Ovary (tissue), 9 donors: ENCODE measurements around the gene CFAP20DC. TPM values are rescaled to one million over a fixed set of nuclear protein-coding genes. Genes with fewer than 3 reads are reported as not detected.

Experiments
- DNase-seq, 5 donors: peaks; one replicate each; pipeline ENCODE4 v3.0.0-alpha.2; 2019 to 2020
- H3K27ac ChIP-seq, 2 donors: fragments of 200-600 bp; one replicate each; pipeline versions ENCODE4 v1.5.1 to v1.8.0; 2019 to 2022
- H3K27me3 ChIP-seq: fragments of 200-600 bp; one replicate; pipeline ENCODE4 v1.8.0; 2022
- H3K36me3 ChIP-seq: fragments of 200-600 bp; sonication (generic); one replicate; pipeline ENCODE4 v1.5.1; 2019
- H3K4me1 ChIP-seq: one replicate; pipeline ENCODE4 v1.8.1; 2013; ENCODE audit warnings: mild to moderate bottlenecking, moderate library complexity; ENCODE audit not compliant: insufficient read depth
- H3K4me3 ChIP-seq: fragments of 200-600 bp; sonication (generic); one replicate; pipeline ENCODE4 v1.5.1; 2017
- H3K9me3 ChIP-seq, 2 donors: fragments of 200-600 bp in 1 of 2; sonication (generic) in 1 of 2; one replicate each; pipeline versions ENCODE4 v1.5.1 to v1.8.1; 2013 to 2019; ENCODE audit warnings: mild to moderate bottlenecking in 1 of 2, moderate library complexity in 1 of 2
- CTCF ChIP-seq, 3 donors: fragments of 450-650 bp in 2 of 3; fragments of 200-600 bp in 1 of 3; IDR thresholded peaks; one replicate each; pipeline versions ENCODE4 v1.5.1 to v1.8.0; 2016 to 2022; ENCODE audit warnings: antibody characterized with exemption in 3 of 3, mild to moderate bottlenecking in 1 of 3
- EP300 ChIP-seq: sonication (generic); formaldehyde crosslinking; IDR thresholded peaks from one replicate; pipeline ENCODE4 v1.6.1; 2017; ENCODE audit warnings: antibody characterized with exemption
- POLR2A ChIP-seq: fragments of 450-650 bp; IDR thresholded peaks from one replicate; pipeline ENCODE4 v1.6.1; 2017; ENCODE audit warnings: antibody characterized with exemption, mild to moderate bottlenecking, moderate library complexity
- WGBS, 3 donors: extraction: QIAGEN DNeasy Blood & Tissue Kit in 1 of 3; methylation state at CpG; one replicate each; pipeline versions ENCODE4 v1.1.5 to v1.1.7; 2013 to 2017; 5-methylcytosine and 5-hydroxymethylcytosine counted together
- intact Hi-C, 4 donors: fragments of 100-400 bp; cut with DNase I; formaldehyde crosslinking; loops; one replicate each; pipeline versions ENCODE4 v1.11.0 to v1.15.1; 2022 to 2023
- polyA plus RNA-seq, 2 donors: library from polyadenylated mRNA; stranded (reverse); fragments of 200-250 nt in 1 of 2; fragments of 350-450 nt in 1 of 2; fragmentation: Illumina TruSeq in 1 of 2; extraction: RNeasy Lipid Tissue Mini Kit (QIAGEN cat#74804) in 1 of 2; gene quantifications; one replicate each; pipeline ENCODE4 v1.2.3, GENCODE V29; 2013 to 2014
- total RNA-seq, 7 donors: library from RNA; depleted of rRNA in 2 of 7; stranded (reverse); fragments of >200 nt in 2 of 7; fragmentation: NEBNext Ultra II Directional in 3 of 7; extraction: Animal tissue kit (Norgen Biotek cat#: 25700) in 3 of 7; gene quantifications; one replicate each; pipeline versions ENCODE4 v1.1.0 to v1.2.4, GENCODE V29; 2016 to 2023
- donor health status: DM: no; HTN: no; CAD: no; lungs with moderate emphysema.
- donor health status: DM: no; HTN: no; CAD: no.
- donor health status: Bipolar disorder and iron deficiency.
- donor health status: DM: yes; HTN: yes; CAD: no.
- donor health status: DM: no; HTN: no; CAD: no.
- donor health status: DM: yes; HTN: yes; CAD: no.

The CFAP20DC gene
- total and polyA plus RNA-seq, 9 donors: 0.10 to 2.4 (median 0.47) TPM

GRCh38 chr3:58748024-58748423 is 301.8 kb downstream of the CFAP20DC start:
- H3K27ac ChIP-seq: no peak overlapping the region
- no peaks in the 10 kb centered on the region for H3K36me3 ChIP-seq
- intact Hi-C loops: no loop called here
- TF ChIP-seq EP300: no peak
- TF ChIP-seq POLR2A: no peak
- no peak for TF ChIP-seq CTCF (IDR thresholded peaks at IDR 0.05)
- WGBS, 3 donors: 20 to 29% (median 21%) methylated on average over 4 of the region's 4 CpGs
- no peaks in the 10 kb centered on the region for H3K9me3 ChIP-seq
- H3K27me3 ChIP-seq: no peaks in the 10 kb centered on the region
- no peak overlapping the region for H3K4me3 ChIP-seq
- H3K4me1 ChIP-seq: no peaks in the 10 kb centered on the region
- no peak for DNase-seq

DNA sequence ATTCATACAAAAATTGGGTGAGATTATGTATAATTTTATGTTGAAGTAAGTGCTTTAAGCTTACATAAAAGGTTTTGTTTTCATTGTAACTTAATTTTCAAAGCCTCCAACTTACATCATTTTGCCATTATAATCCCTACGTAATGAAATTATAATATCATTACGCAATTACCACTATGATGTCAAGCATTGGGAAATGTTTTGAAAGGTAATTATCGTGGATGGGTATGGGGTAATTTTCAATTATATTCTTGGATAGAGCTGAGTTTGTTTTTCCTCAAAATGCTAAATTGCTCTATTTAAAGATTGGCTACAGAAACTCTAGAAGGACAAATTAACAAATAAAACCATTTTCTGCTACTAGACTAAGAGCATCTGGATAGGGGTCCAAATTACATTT is 303.1 kb downstream of the CFAP20DC start:
- intact Hi-C loops: no loop called here
- Histone ChIP-seq H3K4me1 (no peaks in the 10 kb centered on the region), H3K27me3 (no peaks in the 10 kb centered on the region), H3K4me3 (no peak overlapping the region), H3K36me3 (no peaks in the 10 kb centered on the region), H3K9me3 (no peaks in the 10 kb centered on the region), H3K27ac (no peak overlapping the region)
- TF ChIP-seq POLR2A (no peak), EP300 (no peak), CTCF (IDR thresholded peaks at IDR 0.05) (no peak)
- 92 to 93% (median 93%) methylated on average over 3 of the region's 3 CpGs for WGBS, 3 donors
- DNase-seq: no peak

DNA sequence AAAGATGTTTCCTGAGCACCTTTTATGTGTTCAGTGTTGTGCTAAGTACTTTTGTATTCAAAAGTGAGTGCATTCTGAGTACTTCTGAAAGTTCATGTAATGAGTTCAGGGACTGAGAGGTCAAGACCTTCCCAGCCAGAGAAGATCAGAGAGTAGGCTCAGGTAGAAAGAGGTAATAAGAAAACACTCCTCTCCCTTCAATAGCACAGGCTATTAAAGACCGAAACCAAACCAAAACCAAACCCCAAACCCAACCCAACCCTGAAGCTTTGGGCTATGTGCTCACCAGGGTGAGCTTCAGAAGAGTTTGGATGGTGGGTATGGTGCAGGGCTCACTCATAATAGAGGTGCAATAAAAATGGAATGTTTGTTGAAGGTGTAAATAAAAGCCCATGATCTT is 306.5 kb downstream of the CFAP20DC start:
- DNase-seq: no peak
- no peaks in the 10 kb centered on the region for H3K27me3 ChIP-seq
- WGBS, 3 donors: 88 to 96% (median 89%) methylated on average over 1 of the region's 1 CpG
- no peak overlapping the region for H3K4me3 ChIP-seq
- H3K36me3 ChIP-seq: no peaks in the 10 kb centered on the region
- no peaks in the 10 kb centered on the region for H3K4me1 ChIP-seq
- no peaks in the 10 kb centered on the region for H3K9me3 ChIP-seq
- intact Hi-C loops: no loop called here
- TF ChIP-seq POLR2A (no peak), EP300 (no peak), CTCF (IDR thresholded peaks at IDR 0.05) (no peak)
- H3K27ac ChIP-seq: no peak overlapping the region

GRCh38 chr3:58742239-58742638 is 307.6 kb downstream of the CFAP20DC start:
- Histone ChIP-seq H3K27ac (no peak overlapping the region), H3K27me3 (no peaks in the 10 kb centered on the region), H3K36me3 (no peaks in the 10 kb centered on the region), H3K9me3 (no peaks in the 10 kb centered on the region), H3K4me3 (no peak overlapping the region), H3K4me1 (no peaks in the 10 kb centered on the region)
- TF ChIP-seq EP300 (no peak), POLR2A (no peak), CTCF (IDR thresholded peaks at IDR 0.05) (no peak)
- intact Hi-C loops: no loop called here
- 72 to 79% (median 74%) methylated on average over 6 of the region's 6 CpGs for WGBS, 3 donors
- DNase-seq: no peak

- no peaks in the 10 kb centered on the region for H3K27me3 ChIP-seq
- H3K4me3 ChIP-seq: no peak overlapping the region
- H3K27ac ChIP-seq: no peak overlapping the region
- H3K36me3 ChIP-seq: no peaks in the 10 kb centered on the region
- TF ChIP-seq EP300 (no peak), CTCF (IDR thresholded peaks at IDR 0.05) (no peak), POLR2A (no peak)
- DNase-seq: no peak
- 68 to 78% (median 78%) methylated on average over 3 of the region's 3 CpGs for WGBS, 3 donors
- intact Hi-C loops: no loop called here
- no peaks in the 10 kb centered on the region for H3K4me1 ChIP-seq
- no peaks in the 10 kb centered on the region for H3K9me3 ChIP-seq
Observed at GRCh38 chr3:58737644-58738043, 312.2 kb downstream of the CFAP20DC start.
